G401 (cell line): Measurements from ENCODE around the gene CNN3. TPM values are rescaled to one million over a fixed set of nuclear protein-coding genes. Genes with fewer than 3 reads are reported as not detected.

Experiments used
- DNase-seq: peaks from one replicate; pipeline ENCODE4 v3.0.0-alpha.2; 2015; ENCODE audit warnings: low spot score
- in situ Hi-C: cut with HindIII; loops from 2 replicates; pipeline ENCODE4 v1.10.0; 2016; ENCODE audit warnings: low sequenced_read_pairs, mixed read lengths
- total RNA-seq: library from RNA; depleted of rRNA; stranded (reverse); fragments of >200 nt; shearing (Covaris generic); gene quantifications from 2 replicates; pipeline ENCODE4 v1.2.3, GENCODE V29; 2014

Gene CNN3
- total RNA-seq, 1 experiment from 2014 or later = 206 TPM

DNA sequence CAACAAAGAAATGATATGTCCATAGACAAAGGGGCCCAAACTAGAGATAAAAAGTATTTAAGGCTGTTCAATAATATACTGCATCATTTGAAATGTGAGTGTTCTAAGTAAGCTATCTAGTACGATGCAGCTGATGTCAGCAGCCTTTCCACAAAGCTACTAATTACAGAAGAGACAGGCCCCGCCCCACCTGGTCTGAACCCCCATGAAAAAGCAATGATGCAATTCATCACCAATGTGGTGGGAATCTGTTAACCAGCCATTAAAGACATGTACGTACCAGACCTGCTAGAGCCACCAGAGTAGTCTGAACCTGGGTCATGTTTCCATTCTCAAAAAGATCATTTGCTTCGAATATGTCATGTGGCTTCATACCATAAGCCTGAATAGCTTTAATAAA is 25.1 kb downstream of the CNN3 start:
- in situ Hi-C loops = no loop called here
- DNase-seq = no peak

GRCh38 chr1:94899756-94900155 is 27.2 kb downstream of the CNN3 start:
- DNase-seq = no peak
- in situ Hi-C loops = no loop called here

DNA sequence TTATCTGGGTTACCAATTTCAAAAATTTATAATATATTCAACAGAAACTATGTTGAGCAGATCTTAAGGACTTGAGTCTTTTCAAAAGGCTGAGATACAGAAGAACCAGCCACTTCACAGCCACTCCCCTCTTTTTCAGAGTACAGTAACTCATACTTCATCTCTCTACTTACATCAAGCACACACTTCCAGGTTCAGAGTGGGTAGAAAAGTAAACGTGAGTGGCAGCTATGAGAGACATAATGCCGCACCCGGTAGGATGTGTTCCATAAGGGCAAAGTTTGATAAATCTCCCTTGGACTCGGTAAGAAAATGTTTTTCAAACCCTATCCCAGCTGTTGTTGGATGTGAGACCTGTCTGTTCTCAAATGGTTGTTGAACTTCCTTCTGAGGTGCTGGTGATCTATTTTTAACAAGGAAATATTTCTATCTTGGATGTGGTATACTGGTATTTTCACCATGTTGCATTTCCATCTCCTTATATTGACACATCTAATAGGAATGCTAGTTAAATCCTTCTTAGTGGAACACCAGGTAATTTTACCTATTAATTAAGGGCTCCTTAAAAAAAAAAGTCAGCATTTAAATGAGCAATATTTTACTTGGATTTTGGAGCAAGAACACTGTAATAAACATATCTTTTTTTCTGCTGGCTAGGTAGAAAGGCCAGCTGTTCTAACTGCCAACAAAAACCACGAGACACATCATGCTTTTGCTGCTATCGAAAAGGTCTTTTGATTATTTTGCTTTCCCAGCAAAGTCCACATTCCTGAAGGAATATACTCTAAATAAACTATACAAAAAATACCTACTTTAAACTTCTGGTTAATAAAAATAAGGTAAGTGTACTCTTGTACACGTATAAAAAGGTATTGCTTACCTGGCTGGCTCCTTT is 28.2 kb downstream of the CNN3 start:
- in situ Hi-C loops = no loop called here
- no peak for DNase-seq

DNA sequence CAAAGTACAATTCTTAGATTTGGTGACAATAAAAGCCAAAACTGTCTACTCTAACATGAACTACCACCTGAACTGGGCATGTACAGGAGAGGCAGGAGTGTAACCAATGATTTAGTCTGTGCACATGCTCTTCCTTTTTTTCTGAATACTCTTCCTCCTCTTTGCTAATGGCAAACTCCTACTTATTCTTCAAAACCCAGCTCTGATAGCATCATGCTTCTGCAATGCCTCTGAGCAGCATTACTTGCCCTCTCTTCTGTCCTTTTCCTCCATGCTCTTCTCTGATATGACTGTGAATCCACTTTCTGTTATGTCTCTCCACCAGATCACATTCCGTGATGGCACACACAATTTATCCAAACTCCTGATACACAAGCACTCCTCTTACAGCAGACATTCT is 31.4 kb downstream of the CNN3 start:
- in situ Hi-C loops = no loop called here
- DNase-seq = no peak

DNA sequence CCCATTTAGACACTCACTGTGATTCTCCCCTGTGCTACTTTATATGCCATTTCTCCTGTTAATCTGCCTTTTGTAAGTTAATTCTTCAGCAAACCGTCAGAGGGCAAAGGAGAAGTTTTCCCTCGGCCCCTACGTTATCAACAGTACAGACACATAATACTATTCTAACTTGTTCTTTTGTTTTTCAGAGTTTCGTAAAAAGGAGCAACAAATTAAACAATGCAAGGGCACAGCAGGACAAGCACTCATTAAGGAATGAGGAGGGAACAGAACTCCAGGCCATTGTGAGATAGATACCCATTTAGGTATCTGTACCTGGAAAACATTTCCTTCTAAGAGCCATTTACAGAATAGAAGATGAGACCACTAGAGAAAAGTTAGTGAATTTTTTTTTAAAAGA is 32.3 kb downstream of the CNN3 start:
- DNase-seq = no peak
- in situ Hi-C loops = no loop called here

DNA sequence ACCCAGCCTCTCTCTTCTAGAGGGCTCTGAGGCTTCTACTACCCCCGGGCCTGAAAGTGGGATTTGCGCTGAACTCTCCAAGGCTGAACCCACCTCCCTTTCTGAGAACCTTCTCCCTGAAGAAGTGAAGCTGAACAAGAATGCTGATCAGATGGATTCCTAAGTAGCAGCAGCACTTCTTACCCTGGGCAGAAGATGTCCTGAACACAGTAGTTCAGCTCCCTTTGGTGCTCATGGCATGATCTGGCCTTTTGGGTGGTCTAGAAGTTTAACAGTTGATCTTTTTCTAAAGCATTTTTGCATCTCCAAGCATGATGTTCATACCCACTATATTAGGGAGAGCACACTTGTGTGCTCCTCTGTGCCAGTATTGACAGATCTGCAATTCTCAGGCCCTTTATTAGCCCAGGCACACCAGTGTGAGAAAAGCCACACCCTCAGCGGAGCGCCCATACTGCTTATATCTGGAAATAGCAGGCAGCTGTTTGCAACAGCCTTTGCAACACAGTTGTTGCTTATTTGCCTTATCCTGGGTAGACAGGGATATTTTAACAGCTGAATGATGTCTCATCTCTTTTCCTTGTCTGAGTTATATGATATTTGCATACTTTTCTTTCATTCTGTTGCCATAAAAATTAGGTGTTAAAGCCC is 34.2 kb downstream of the CNN3 start:
- in situ Hi-C loops = no loop called here

DNA sequence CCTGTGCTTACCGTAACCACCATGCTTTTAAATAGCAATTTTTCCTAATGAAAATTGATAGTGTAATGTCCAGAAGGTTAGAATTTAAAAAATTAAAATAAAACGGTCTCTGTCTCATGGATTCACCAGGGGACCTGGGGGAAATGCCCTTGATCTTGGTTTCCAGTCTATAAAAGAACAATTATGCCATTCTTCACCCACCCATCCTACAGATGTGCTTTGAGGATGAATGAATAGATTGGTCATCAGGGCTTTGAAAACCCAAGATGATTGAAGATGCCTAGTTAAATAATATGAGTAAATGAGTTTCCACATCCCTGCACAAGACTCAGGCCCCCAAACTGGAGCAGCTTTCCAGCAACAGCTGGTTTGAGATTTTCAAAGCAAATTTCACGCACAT is 38.7 kb downstream of the CNN3 start:
- no peak for DNase-seq
- in situ Hi-C loops = no loop called here

More for the DNA sequence above, 34.2 kb downstream of the CNN3 start:
- no peak for DNase-seq

DNA sequence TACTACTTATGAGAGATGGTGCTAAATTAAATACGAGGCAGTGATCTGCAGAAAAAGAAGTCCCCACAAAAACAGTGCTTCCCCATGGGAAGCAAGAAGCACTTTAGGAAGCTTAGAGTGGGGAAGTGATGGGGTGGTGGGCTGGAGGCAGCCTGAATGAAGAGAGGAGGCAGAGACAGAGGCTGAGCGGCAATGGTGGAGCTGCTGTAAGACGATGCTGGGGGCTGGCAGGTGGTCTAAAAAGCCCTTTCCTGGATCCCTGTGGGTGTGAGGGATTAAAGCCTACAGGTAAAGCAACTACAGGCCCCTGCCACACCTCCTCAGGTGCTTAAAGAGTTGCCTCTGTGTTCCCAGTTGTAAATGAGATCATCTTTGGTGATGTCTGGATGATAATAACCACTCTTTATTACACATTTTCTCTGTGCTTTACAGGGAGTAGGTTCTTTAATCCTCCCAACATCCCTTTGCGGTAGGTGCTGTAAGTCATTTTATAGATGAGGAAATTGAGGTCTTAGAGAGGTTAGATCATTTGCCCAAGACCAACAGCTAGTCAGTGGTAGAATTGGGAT is 39.2 kb downstream of the CNN3 start:
- in situ Hi-C loops = no loop called here
- DNase-seq = no peak

DNA sequence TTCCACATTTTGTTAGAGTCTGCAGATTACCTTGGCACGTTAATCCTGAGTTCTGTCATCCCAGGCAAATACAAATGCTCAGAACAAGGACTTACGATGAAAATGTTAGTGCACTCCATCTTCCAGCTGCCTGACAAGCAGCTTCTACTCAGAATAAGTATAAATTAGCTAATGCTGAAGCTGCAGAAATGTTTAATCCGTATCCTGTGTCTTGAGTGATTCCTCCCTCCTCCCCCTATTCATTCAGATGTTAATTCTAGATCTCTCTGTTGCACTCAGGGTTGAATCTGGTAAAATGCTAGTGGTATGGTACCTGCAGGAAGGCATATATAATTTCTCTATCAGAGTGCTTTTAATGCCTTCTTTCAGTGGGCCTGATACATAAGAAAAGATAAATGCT is 39.8 kb downstream of the CNN3 start:
- in situ Hi-C loops = no loop called here
- no peak for DNase-seq

DNA sequence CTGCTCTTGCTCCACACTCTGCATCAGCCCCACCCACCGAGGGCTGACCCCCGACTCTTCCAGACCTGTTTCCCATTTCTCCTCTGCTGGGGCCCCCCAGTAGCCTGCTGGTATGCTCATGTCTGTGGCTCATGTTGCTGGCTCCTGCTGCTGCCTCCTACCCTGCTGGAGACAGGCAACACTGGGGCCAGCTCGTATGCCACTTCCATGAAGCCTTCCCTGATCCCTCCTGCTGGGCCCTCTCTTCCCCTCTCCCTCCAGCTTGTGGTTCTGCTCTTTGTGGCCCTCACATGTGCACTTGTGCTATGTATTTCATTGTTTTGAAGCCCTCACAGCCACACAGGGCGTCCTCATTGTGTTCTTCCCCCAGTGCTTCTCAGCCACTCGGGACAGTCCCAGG is 40.5 kb downstream of the CNN3 start:
- in situ Hi-C loops = no loop called here
- no peak for DNase-seq

GRCh38 chr1:94884507-94884906 is 42.4 kb downstream of the CNN3 start:
- DNase-seq = no peak
- in situ Hi-C loops = no loop called here

- peak; percentile 39 for DNase-seq
- in situ Hi-C loops = no loop called here
These were observed 42.8 kb downstream of the CNN3 start for GRCh38 chr1:94884106-94884505.

- DNase-seq = no peak
- in situ Hi-C loops = no loop called here
These were observed 43.2 kb downstream of the CNN3 start for GRCh38 chr1:94883691-94884090.

- in situ Hi-C loops = no loop called here
- no peak for DNase-seq
These were observed 48.6 kb downstream of the CNN3 start for GRCh38 chr1:94878329-94878728.

DNA sequence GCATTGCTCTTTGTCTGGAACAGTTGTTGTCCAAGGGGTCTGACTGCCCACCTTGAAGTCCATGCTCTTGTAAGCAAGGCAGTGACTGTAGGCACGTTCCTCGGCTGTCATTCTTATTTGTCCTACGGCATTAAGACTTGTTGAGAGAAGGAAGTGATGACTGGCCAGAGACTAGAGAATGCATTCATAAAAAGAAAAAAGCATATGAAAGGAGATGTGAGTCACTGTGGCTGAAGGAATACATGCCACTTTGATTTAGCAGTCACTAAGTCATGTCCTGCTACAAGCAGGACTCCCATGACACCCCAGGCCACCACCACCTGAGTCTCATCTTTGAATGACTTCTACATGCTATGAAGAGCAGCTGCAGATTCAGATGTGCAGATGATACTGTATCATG is 50.5 kb downstream of the CNN3 start:
- no peak for DNase-seq
- in situ Hi-C loops = no loop called here

GRCh38 chr1:94875794-94876193 is 51.1 kb downstream of the CNN3 start:
- in situ Hi-C loops = no loop called here
- no peak for DNase-seq

- DNase-seq = no peak
- in situ Hi-C loops = no loop called here
These were observed 52.5 kb downstream of the CNN3 start for GRCh38 chr1:94874423-94874822.

GRCh38 chr1:94873520-94874351 is 53.2 kb downstream of the CNN3 start:
- in situ Hi-C loops = no loop called here
- no peak for DNase-seq

GRCh38 chr1:94872771-94873495 is 54.0 kb downstream of the CNN3 start:
- in situ Hi-C loops = no loop called here
- no peak for DNase-seq
